Astrocyte of the cerebellum (primary cell): ENCODE data around the gene TPCN1.

Experiments used
- DNase-seq: peaks from one replicate; pipeline ENCODE4 v3.0.0-alpha.2; 2011; ENCODE audit warnings: low read depth
- H3K4me3 ChIP-seq: 2 replicates; pipeline ENCODE4 v1.5.1; 2011; ENCODE audit warnings: mild to moderate bottlenecking, low read depth, low read length, moderate library complexity
- in situ Hi-C: cut with HindIII; loops from 2 replicates; pipeline ENCODE4 v1.10.0; 2017; ENCODE audit warnings: low sequenced_read_pairs
- TF ChIP-seq, protein P1 (sequence below): IDR thresholded peaks from 2 replicates; pipeline ENCODE4 v1.5.1; 2012; ENCODE audit warnings: low read length, low read depth, moderate library complexity, mild to moderate bottlenecking; ENCODE audit errors: missing control alignments

The TPCN1 gene

DNA sequence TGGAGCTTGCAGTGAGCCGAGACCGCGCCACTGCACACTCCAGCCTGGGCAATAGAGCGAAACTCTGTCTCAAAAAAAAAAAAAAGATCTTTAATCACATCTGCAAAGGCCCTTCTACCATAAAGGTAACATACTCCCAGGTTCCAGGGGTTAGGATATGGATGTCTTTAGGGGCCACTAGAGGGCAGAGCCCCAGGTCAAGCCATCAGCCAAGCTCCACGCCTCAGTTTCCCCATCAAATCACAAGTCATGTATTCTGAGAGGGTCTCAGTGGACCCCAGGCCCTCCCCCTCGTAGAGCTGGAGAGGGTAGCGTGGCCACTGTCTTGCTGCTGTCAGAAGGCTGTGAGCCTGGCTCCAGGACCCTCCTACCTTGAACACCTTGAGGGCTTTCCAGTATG, 94.9 kb downstream of the TPCN1 start:
- H3K4me3 ChIP-seq = no peak overlapping the region
- in situ Hi-C loops = no loop called here
- TF ChIP-seq, protein P1, sequence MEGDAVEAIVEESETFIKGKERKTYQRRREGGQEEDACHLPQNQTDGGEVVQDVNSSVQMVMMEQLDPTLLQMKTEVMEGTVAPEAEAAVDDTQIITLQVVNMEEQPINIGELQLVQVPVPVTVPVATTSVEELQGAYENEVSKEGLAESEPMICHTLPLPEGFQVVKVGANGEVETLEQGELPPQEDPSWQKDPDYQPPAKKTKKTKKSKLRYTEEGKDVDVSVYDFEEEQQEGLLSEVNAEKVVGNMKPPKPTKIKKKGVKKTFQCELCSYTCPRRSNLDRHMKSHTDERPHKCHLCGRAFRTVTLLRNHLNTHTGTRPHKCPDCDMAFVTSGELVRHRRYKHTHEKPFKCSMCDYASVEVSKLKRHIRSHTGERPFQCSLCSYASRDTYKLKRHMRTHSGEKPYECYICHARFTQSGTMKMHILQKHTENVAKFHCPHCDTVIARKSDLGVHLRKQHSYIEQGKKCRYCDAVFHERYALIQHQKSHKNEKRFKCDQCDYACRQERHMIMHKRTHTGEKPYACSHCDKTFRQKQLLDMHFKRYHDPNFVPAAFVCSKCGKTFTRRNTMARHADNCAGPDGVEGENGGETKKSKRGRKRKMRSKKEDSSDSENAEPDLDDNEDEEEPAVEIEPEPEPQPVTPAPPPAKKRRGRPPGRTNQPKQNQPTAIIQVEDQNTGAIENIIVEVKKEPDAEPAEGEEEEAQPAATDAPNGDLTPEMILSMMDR = no peak
- no peak for DNase-seq

DNA sequence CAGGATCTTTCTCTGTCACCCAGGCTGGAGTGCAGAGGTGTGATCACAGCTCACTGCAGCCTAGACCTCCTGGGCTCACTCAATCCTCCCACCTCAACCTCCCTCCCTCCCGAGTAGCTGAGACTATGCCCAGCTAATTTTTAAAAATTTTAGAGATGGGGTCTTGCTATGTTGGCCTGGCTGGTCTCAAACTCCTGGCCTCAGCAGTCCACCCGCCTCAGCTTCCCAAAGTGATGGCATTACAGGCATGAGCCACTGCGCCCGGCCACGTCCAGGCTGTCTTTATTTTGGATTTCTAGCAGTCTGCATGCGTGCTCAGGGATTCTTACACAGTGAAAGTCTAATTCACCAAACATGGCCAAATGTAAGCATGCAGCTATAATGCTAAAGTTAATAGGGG, 95.9 kb downstream of the TPCN1 start:
- no peak for DNase-seq
- no peak overlapping the region for H3K4me3 ChIP-seq
- TF ChIP-seq, protein P1 = no peak
- in situ Hi-C loops = no loop called here

DNA sequence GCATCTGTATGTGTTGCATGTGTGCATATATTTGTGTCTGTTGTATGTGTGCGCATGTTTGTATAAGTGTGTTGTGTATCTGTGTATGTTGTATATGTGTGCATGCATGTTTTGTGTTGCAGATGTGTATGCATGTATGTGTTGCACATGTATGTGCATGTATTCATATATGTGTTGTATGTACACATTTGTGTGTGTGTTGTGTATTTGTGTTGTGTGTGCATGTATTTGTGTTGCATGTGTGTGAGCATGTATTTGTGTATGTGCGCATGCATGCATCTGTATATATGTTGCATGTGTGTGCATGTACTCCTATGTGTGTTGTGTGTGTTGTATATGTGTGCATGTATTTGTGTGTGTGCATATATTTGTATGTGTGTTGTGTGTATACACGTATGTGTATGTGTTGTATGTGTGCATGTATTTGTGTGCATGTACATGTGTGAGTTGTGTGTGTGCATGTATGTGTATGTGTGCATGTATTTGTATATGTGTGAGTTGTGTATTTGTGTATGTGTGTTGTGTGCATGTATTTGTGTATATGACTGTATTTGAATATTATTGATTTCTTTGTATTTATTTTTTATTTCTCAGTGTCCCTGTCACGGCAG, 96.9 kb downstream of the TPCN1 start:
- in situ Hi-C loops = no loop called here
- H3K4me3 ChIP-seq = no peak overlapping the region
- TF ChIP-seq, protein P1 = no peak
- DNase-seq = no peak

DNA sequence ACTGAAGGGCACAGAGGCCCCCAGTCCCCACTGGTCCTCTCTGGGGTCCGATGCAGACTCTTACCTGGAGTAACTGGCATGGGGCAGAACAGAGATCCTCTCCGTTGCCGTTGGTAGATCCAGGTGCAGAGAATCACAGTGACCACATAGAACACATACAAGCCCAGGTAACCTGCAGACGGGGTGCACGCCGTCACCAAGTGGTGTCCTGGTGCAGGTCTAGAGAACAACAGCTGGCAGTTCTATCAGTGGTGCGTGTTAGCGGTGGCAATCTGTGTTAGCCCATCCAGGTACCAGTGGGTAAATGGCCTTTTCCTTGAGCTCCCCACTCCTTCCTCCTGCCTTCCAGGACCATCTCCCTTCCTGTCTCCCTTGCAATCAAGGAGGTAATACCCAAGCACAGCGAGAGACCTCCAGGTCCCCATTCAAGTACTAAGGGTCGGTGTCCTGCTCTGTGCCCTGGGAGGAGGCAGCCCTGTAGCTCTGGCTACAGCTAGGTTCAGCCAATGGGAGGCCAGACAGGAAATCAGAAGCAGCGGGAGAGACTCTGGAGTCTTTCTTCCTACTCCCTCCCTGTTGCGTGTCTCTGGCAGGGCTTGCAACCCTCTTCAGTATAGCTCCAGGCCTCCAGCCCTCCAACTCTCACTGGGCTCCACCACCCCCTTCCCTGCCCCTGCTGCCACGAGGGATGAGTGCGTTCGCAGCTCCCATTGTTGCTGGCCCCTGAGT, 97.8 kb downstream of the TPCN1 start:
- TF ChIP-seq, protein P1 = no peak
- in situ Hi-C loops = no loop called here
- no peak overlapping the region for H3K4me3 ChIP-seq
- DNase-seq = no peak

DNA sequence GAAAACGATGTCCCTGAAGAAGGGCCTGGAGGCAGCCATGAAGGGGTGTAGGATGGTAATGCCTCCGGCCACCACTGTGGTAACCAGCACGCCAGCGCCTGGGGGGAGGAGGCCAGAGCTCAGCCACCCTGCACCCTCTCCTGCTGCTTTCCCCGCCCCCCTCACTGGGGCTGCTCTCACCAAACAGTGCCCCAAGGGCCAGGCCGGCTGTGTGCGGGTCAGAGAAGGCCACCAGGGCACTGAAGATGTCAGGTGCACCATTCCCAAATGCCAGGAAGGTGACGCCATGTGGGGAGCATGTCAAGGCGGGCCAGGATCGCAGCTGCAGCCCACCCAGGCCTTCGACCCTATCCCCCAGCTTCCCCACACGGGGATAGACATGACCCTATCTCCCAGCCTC, 99.1 kb downstream of the TPCN1 start:
- in situ Hi-C loops = no loop called here
- no peak for DNase-seq
- TF ChIP-seq, protein P1 = no peak
- no peak overlapping the region for H3K4me3 ChIP-seq

DNA sequence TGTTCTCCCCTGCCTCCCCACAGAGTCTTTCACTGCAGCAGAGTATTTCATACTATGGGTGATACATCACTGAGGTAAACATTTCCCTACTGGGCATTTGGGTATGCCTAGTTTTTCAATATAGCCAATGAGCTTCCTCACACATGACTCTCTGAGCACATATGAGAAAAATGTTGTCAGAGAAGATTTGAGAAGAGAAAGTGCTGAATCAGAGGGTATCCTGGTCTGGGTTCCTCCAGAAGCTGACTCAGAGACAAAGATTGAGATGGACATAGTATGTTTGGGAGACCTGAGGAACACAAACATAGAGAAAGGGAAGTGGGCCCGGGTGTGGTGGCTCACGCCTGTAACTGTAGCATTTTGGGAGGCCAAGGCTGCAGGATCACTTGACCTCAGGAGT, 101.1 kb downstream of the TPCN1 start:
- H3K4me3 ChIP-seq = no peak overlapping the region
- no peak for DNase-seq
- TF ChIP-seq, protein P1 = no peak
- in situ Hi-C loops = no loop called here
